Prostate gland (tissue), 2 donors: ENCODE data around the gene MTCH1.

Experiments
- POLR2AphosphoS5 ChIP-seq: sonication (generic); formaldehyde crosslinking; IDR thresholded peaks from one replicate; pipeline ENCODE4 v1.6.1; 2017; ENCODE audit warnings: antibody characterized with exemption
- TF ChIP-seq, protein P1 (sequence below), 4 experiments: fragments of 200-600 bp in 2 of 4; fragments of 450-650 bp in 2 of 4; sonication (generic) in 2 of 4; IDR thresholded peaks; 1 replicate in 3 of 4; 2 replicates in 1 of 4; pipeline ENCODE4 v1.5.1; 2016 to 2019; ENCODE audit warnings: antibody characterized with exemption in 4 of 4, mild to moderate bottlenecking in 2 of 4, moderate library complexity in 2 of 4

DNA sequence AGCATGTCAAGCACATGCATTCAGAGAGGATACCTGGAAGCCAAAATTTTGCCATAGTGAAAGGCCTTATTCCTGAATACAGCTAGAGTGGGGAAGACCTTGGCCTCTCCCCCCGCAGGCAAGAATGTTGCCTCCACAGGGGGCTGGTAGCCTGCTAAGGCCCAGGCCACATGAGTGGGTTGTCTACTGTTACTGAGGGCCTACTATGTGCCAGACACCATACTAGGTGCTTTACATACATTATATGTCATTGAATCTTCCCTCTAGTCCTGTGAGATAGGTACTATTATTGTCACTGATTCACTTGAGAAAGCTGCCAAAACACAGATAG lies 32.1 kb downstream of the MTCH1 start:
- TF ChIP-seq, protein P1, sequence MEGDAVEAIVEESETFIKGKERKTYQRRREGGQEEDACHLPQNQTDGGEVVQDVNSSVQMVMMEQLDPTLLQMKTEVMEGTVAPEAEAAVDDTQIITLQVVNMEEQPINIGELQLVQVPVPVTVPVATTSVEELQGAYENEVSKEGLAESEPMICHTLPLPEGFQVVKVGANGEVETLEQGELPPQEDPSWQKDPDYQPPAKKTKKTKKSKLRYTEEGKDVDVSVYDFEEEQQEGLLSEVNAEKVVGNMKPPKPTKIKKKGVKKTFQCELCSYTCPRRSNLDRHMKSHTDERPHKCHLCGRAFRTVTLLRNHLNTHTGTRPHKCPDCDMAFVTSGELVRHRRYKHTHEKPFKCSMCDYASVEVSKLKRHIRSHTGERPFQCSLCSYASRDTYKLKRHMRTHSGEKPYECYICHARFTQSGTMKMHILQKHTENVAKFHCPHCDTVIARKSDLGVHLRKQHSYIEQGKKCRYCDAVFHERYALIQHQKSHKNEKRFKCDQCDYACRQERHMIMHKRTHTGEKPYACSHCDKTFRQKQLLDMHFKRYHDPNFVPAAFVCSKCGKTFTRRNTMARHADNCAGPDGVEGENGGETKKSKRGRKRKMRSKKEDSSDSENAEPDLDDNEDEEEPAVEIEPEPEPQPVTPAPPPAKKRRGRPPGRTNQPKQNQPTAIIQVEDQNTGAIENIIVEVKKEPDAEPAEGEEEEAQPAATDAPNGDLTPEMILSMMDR (IDR thresholded peaks at IDR 0.05) = no peak
- no peak for TF ChIP-seq POLR2AphosphoS5
